Duodenal mucosa (tissue), 2 donors: ENCODE results near the gene CAMSAP2.
"Not testable (repeated sequence)": the region's sequence is repeated elsewhere in the genome, so short reads cannot be mapped to it uniquely, and the experiment has no call there.

Experiments
- H3K27ac ChIP-seq: one replicate; pipeline ENCODE4 v1.7.0; 2013; ENCODE audit warnings: low read depth, low read length
- H3K27me3 ChIP-seq, 2 donors: one replicate each; pipeline ENCODE4 v1.7.0; 2013; ENCODE audit warnings: low read length in 2 of 2, control low read depth in 1 of 2; ENCODE audit not compliant: insufficient read depth in 2 of 2, control insufficient read depth in 1 of 2
- H3K36me3 ChIP-seq, 2 donors: one replicate each; pipeline ENCODE4 v1.7.0; 2013; ENCODE audit warnings: low read length in 2 of 2, control low read depth in 1 of 2; ENCODE audit not compliant: insufficient read depth in 2 of 2, control insufficient read depth in 1 of 2
- H3K4me1 ChIP-seq, 2 donors: one replicate each; pipeline ENCODE4 v1.7.0; 2013; ENCODE audit warnings: low read length in 2 of 2, control low read depth in 1 of 2; ENCODE audit not compliant: insufficient read depth in 2 of 2, control insufficient read depth in 1 of 2
- H3K4me3 ChIP-seq, 2 donors: one replicate each; pipeline ENCODE4 v1.7.0; 2013; ENCODE audit warnings: low read length in 2 of 2, low read depth in 1 of 2
- H3K9ac ChIP-seq, 2 donors: one replicate each; pipeline ENCODE4 v1.7.0; 2013; ENCODE audit warnings: low read length in 2 of 2, low read depth in 1 of 2
- H3K9me3 ChIP-seq, 2 donors: one replicate each; pipeline ENCODE4 v1.7.0; 2013; ENCODE audit warnings: low read length in 2 of 2, control low read depth in 1 of 2; ENCODE audit not compliant: control insufficient read depth in 1 of 2

Gene CAMSAP2

DNA sequence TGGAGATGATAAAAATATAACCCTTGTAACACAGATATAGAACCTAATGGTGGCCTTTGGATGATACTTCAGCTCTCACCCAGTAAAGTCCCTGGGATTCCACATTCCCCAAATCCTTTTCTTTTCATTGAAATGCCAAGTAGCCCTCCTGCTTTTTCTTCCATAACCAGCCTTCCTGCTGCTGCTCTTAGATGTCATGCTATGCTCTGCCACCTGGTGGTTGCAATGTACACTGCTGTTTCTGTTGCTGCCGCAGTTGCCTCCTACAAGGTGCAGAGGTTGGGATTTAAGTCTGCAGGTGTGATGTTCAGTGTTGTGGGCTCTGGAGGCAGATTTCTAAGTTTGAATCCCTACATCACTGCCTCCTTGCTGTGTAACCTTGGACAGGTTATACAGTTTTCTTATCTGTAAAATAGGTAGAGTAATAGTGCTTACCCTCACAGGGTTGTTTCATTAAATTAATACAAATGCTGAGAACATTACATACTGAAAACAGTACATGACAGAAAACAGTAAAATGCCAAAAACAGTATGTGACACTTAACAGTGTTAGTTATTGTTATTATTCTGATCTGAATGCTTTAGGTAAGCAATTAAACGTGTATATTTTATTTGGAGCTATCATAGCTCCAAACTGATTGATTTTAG is 64.3 kb downstream of the CAMSAP2 start:
- no peaks in the 10 kb centered on the region for H3K27me3 ChIP-seq
- no peak overlapping the region for H3K4me3 ChIP-seq
- no peaks in the 10 kb centered on the region for H3K4me1 ChIP-seq
- H3K9me3 ChIP-seq = no peaks in the 10 kb centered on the region
- no peak overlapping the region for H3K9ac ChIP-seq
- H3K36me3 ChIP-seq = no peaks in the 10 kb centered on the region
- no peak overlapping the region for H3K27ac ChIP-seq

DNA sequence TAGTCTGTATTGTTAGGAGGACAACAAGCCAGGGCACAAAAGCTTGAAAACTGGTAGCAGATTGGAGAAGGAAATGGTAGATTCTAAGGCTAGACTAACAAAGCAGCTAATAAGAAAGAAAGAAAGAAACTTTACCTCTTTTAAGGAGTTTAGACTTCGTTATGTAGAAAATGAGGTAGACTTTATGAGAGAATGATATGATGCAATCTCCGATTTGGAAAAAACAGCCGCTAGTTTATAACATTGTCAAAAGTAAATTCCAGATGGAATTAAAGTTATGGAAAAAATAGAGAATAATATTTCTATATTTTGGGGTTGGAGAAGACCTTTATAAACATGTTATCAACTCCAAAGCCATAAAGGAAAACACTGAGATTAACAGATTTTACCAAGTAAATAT is 67.0 kb downstream of the CAMSAP2 start:
- H3K9me3 ChIP-seq = no peaks in the 10 kb centered on the region
- no peaks in the 10 kb centered on the region for H3K36me3 ChIP-seq
- no peaks in the 10 kb centered on the region for H3K27me3 ChIP-seq
- no peak overlapping the region for H3K4me3 ChIP-seq
- no peaks in the 10 kb centered on the region for H3K4me1 ChIP-seq
- no peak overlapping the region for H3K9ac ChIP-seq
- no peak overlapping the region for H3K27ac ChIP-seq

DNA sequence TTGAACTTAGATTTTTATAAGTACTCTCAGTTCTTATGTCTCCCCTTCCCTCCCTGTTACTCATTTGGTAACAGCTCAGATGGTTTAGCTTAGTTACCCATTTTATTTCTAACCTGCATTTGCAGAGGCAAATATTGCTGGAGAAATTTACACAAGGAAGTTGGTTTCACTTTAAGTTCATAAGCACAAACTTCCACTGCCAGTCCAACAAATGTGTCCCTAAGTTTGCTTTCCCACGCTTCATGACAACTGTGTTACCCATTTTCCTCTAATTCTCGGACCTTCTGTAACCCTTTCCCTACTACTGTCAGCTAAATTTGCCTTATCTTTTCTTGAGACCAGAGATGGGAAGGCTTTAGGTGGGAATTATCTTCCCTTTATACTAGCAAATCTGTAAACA is 70.2 kb downstream of the CAMSAP2 start:
- Histone ChIP-seq H3K9me3 (no peaks in the 10 kb centered on the region), H3K36me3 (no peaks in the 10 kb centered on the region), H3K4me1 (no peaks in the 10 kb centered on the region)

DNA sequence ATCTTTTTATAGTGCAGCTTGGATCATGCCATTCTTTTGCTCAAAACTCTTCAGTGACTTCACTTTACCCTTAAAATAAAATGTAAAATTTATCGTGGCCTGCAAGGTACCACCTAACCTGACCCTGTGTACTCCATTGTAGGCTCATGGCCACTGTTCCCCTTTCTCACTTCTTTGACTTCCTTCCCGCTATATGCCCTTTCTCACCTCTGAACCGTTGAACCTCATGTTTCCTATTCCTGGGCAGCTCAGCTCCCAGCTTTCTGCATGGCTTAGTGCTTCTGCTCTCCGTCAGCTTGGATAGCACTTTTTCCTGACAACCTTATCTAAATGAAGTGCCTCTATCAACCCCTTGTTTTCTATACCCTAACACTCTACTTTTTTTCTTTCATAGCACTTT is 73.0 kb downstream of the CAMSAP2 start:
- no peak overlapping the region for H3K4me3 ChIP-seq
- H3K4me1 ChIP-seq = no peaks in the 10 kb centered on the region
- no peak overlapping the region for H3K27ac ChIP-seq
- H3K27me3 ChIP-seq = no peaks in the 10 kb centered on the region
- no peaks in the 10 kb centered on the region for H3K36me3 ChIP-seq
- no peak overlapping the region for H3K9ac ChIP-seq
- no peaks in the 10 kb centered on the region for H3K9me3 ChIP-seq

More for the DNA sequence above, 70.2 kb downstream of the CAMSAP2 start:
- no peaks in the 10 kb centered on the region for H3K27me3 ChIP-seq
- no peak overlapping the region for H3K9ac ChIP-seq
- no peak overlapping the region for H3K27ac ChIP-seq
- H3K4me3 ChIP-seq = no peak overlapping the region

DNA sequence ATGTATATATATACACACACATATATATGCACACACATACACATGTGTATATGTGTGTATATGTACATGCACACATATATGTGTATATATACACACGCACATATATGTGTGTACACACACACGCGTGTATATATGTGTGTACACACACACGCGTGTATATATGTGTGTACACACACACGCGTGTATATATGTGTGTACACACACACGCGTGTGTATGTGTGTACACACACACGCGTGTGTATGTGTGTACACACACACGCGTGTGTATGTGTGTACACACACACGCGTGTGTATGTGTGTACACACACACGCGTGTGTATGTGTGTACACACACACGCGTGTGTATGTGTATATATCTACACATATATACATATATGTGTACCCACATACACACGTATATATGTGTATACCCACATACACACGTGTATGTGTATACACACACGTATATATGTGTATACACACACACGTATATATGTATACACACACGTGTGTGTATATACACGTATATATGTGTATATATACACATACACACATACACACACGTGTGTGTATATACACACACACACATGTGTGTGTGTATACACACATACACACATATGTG is 78.0 kb downstream of the CAMSAP2 start:
- H3K4me3 ChIP-seq, H3K36me3 ChIP-seq, H3K27me3 ChIP-seq, H3K9ac ChIP-seq, H3K9me3 ChIP-seq, H3K4me1 ChIP-seq, H3K27ac ChIP-seq: not testable (repeated sequence)

DNA sequence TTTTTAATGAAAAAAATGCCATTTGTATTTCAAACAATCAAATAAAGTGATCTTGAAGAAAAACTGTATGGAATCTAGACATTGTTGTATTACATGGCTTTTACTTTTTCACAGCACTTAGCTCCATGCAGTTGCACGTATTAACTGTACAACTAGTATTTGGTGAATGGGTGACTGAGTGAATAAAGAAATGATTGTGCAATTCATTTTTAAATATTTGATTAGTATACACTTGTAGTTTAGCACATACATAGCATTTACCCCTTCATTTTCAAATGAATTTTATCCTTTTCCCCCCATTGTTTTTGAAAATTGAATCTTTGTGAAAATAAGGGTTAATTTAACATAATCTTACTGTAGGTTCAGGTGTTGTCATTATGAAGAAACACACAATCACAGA is 79.6 kb downstream of the CAMSAP2 start:
- Histone ChIP-seq H3K36me3 (no peaks in the 10 kb centered on the region), H3K9ac (no peak overlapping the region), H3K4me3 (no peak overlapping the region), H3K27ac (no peak overlapping the region), H3K4me1 (no peaks in the 10 kb centered on the region), H3K27me3 (no peaks in the 10 kb centered on the region), H3K9me3 (no peaks in the 10 kb centered on the region)

DNA sequence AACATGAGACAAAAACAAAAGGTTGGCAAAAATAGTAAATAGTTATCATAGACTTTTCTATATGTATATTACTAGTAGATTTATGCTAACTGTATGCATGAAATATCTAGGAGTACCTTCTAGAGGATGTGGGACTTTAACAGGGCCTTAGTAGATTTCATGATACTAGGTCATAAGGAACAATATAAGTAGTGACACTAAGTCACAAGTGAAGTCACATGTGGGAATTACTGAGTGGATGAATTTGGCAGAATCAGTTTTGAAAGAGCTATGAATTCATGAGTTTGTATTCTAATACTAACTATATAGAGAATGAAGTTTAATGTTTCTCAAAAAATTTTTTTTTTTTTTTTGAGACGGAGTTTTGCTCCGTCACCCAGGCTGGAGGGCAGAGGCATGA is 81.0 kb downstream of the CAMSAP2 start:
- H3K4me3 ChIP-seq = no peak overlapping the region
- H3K27me3 ChIP-seq = no peaks in the 10 kb centered on the region
- no peaks in the 10 kb centered on the region for H3K4me1 ChIP-seq
- no peaks in the 10 kb centered on the region for H3K9me3 ChIP-seq
- H3K9ac ChIP-seq = no peak overlapping the region
- no peaks in the 10 kb centered on the region for H3K36me3 ChIP-seq
- H3K27ac ChIP-seq = no peak overlapping the region

DNA sequence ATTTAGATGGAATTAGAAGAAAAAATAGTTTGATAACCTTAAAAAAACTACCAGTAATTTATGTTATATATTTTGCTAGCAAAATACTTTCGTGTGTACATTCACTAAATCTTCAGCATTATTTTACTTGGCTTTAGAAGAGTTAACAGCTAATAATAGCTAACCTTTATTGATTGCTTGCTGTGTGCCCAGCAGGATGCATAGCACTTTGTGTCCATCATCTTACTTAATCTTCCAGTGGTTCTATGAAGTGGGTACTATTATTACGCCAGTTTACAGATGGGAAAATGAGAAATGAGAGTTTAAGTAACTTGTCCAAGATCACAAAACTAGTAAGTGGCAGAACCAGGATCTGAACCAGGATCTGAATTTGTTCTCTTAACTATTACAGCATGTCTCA is 92.4 kb downstream of the CAMSAP2 start:
- H3K36me3 ChIP-seq = no peaks in the 10 kb centered on the region
- no peaks in the 10 kb centered on the region for H3K4me1 ChIP-seq
- H3K9ac ChIP-seq = no peak overlapping the region
- no peaks in the 10 kb centered on the region for H3K27me3 ChIP-seq
- peaks cover 0 to under 1% of the 10 kb centered on the region in 2 donors for H3K9me3 ChIP-seq
- H3K27ac ChIP-seq = no peak overlapping the region
- H3K4me3 ChIP-seq = no peak overlapping the region

DNA sequence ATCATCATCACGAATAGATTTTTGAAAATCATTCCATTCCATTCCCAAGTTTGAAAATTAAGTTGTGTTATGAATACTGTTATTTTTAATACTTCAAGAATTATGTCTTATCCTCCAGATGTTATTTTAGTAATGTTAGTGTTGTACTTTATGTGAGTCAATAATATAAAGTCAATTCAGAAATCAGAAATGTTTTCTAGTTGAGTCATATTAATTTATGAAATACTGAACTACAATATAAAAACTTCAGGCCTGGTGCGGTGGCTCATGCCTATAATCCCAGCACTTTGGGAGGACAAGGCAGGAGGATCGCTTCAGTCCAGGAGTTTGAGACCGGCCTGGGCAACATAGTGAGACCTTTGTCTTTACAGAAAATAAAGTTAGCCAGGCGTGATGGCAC is 95.7 kb downstream of the CAMSAP2 start:
- Histone ChIP-seq H3K9ac (no peak overlapping the region), H3K27me3 (no peaks in the 10 kb centered on the region), H3K4me3 (no peak overlapping the region), H3K27ac (no peak overlapping the region), H3K9me3 (peaks cover 0 to 6% of the 10 kb centered on the region in 2 donors), H3K36me3 (no peaks in the 10 kb centered on the region), H3K4me1 (no peaks in the 10 kb centered on the region)

DNA sequence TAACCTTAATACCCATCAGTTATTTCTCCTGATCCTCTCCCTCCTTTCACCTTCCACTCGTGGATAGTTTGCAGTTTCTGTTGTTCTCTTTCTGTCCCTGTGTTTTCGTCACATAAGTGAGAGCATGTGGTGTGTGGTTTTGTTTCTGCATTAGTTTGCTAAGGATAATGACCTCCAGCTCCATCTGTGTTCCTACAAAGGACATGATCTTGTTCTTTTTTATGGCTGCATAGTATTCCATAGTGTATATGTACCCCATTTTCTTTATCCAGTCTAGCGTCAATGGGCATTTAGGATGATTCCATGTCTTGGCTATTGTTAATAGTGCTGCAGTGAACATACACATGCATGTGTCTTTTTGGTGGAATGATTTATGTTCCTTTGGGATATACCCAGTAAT is 97.5 kb downstream of the CAMSAP2 start:
- H3K36me3 ChIP-seq = no peaks in the 10 kb centered on the region
- H3K27me3 ChIP-seq = no peaks in the 10 kb centered on the region
- no peak overlapping the region for H3K27ac ChIP-seq
- no peaks in the 10 kb centered on the region for H3K4me1 ChIP-seq
- no peak overlapping the region for H3K4me3 ChIP-seq
- H3K9ac ChIP-seq = no peak overlapping the region
- peaks cover 0 to 6% of the 10 kb centered on the region in 2 donors for H3K9me3 ChIP-seq
